ACHN (cell line): ENCODE results near the gene KDF1.
A peak's percentile ranks its signal among the peaks of the same experiment; 100 is the strongest.
"Not testable (repeated sequence)": the region's sequence is repeated elsewhere in the genome, so short reads cannot be mapped to it uniquely, and the experiment has no call there.

Source experiments
- DNase-seq: peaks from one replicate; pipeline ENCODE4 v3.0.0-alpha.2; 2015
- in situ Hi-C: cut with HindIII; loops from 2 replicates; pipeline ENCODE4 v1.10.0; 2017; ENCODE audit warnings: low sequenced_read_pairs, low pct_ligation_motif_present, low pct_unique_long_range_greater_than_20kb

Gene KDF1

GRCh38 chr1:26996024-26996423, 35.8 kb upstream of the KDF1 start:
- in situ Hi-C loops = no loop called here
- DNase-seq = no peak

DNA sequence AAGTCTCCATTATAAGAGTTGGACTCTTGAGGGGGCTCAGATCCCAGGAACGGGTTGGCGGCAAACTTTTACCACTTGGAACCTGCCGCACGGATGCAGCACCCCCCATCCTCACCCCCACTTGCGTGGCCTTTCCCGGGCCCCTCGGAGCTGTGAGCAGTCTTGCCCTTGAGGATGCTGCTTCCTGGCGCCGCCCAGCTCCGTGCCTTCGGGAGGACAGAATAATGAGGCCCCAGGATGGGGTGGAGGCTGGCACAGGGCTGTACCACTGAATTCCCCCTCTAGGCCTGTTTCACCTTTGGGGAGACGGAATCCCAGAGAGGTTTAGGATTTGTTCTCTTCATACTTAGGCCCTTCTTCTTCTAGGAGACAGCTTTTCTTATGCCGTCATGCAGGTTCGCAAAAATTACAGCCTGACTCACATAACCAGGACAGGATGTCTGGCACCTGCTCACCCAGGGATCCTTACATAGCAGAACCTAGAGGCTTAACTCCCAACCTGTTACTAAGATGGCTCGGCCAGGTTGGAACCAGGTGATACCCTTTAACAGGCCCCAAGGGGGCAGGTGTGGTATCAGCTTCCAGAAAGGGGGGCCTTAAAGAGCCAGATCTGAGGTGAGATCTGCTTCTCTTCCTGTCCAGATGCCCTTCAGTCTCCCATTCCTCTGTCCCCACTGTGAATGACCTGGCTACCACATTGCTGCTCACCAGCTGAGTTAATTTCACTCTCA, 34.7 kb upstream of the KDF1 start:
- in situ Hi-C loops = no loop called here
- no peak for DNase-seq

DNA sequence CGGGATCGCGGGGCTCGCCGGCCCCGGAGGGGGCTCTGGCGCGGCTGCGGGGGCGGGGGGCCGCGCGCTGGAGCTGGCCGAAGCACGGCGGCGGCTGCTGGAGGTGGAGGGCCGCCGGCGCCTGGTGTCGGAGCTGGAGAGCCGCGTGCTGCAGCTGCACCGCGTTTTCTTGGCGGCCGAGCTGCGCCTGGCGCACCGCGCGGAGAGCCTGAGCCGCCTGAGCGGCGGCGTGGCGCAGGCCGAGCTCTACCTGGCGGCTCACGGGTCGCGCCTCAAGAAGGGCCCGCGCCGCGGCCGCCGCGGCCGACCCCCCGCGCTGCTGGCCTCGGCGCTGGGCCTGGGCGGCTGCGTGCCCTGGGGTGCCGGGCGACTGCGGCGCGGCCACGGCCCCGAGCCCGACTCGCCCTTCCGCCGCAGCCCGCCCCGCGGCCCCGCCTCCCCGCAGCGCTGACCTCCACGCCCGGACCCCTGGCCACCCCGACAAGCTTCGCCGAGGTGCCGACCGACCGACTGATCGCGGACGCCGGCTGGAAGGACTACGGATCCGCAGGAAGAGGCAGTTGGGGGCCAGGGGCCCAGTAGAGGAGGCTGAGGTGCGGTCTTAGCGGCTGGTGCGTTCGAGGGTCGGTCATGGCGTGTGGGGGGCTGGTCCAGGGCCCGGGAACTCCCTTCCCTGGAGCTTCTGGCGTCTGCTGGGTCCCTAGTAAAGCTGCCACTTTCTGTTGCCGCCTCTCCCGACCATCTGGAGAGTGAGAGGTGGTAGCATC, 33.9 kb upstream of the KDF1 start:
- in situ Hi-C loops = no loop called here
- DNase-seq = no peak

GRCh38 chr1:26993237-26994019, 33.2 kb upstream of the KDF1 start, which contains the start of gene TRNP1:
Gene TRNP1, plus strand, starts transcription at chr1:26993692. Its CDS starts 95 bp downstream, at chr1:26993787.
- peak; percentile 79 for DNase-seq
- in situ Hi-C loops = no loop called here

DNA sequence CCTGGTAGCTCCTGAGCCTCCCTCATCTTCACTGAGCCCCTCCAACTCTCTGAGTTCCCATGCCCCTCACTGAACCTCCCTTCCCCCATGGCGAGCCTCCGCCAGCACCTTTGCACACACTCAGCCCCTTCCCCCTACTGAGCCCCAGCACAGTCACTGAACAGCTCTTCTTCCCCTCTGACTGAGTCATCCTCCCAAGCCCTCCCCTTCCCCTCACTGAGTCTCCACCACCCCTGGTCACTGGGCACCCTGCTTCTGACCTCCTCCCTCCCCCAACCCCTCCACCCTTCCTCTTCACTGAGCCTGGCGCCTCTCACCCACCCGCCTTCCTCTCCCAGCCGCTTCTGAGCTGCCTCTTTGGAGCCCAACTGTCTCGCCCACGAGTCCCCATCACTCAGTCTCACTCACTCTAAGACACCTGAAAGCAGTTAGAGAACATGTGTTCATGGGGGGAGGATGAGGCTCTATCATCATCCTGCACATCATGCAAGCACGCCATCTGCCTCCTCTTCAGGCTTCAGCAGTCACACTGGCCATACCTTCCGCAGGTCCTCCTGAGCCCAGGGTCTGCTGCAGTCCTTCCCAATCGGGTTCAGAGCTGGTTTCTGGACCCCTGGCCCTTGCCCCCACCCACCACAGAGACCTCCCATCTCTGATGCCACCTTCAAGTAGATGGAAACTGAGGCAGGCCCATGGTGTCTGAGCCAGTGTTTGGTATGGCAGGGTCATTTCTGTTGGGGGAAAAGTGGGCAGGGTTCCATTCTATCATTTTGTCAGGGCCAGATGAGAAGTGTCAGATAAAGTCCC, 31.2 kb upstream of the KDF1 start:
- peak; percentile 86 for DNase-seq
- in situ Hi-C loops = no loop called here

GRCh38 chr1:26989403-26990109, 29.3 kb upstream of the KDF1 start:
- in situ Hi-C loops, DNase-seq: not testable (repeated sequence)

GRCh38 chr1:26986658-26987057, 26.4 kb upstream of the KDF1 start:
- DNase-seq = no peak
- in situ Hi-C loops = no loop called here

DNA sequence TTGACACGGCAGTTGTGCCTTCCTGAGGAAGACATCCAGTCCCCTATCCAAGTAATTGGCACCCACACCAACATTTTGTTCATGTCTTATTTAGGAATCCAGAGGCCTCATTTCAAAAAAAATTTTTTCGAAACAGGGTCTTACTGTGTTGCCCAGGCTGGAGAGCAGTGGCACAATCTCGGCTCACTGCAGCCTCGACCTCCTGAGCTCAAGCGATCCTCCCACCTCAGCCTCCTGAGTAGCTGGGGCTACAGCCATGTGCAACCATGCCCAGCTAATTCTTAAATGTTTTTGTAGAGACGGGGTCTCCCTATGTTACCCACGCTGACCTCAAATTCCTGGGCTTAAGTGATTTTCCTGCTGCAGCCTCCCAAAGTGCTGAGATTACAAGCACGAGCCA, 24.0 kb upstream of the KDF1 start:
- in situ Hi-C loops = no loop called here
- no peak for DNase-seq

DNA sequence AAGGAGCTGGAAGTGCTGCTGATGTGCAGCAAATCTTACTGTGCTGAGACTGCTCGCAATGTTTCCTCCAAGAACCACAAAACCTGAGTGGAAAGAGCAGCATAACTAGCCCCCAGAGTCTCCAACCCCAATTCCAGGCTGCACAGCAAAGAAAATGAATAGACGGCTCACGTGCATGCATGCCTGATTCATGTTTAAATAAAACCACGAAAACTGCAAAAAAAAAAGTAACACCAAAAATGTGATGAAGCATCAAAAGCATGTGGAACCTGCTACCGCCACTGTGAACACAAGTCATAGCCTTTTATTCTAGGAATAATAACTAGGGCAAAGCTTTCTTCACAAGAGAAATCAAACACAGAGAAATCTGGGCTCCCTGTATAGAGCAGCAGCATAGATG, 23.6 kb upstream of the KDF1 start:
- in situ Hi-C loops = no loop called here
- no peak for DNase-seq

DNA sequence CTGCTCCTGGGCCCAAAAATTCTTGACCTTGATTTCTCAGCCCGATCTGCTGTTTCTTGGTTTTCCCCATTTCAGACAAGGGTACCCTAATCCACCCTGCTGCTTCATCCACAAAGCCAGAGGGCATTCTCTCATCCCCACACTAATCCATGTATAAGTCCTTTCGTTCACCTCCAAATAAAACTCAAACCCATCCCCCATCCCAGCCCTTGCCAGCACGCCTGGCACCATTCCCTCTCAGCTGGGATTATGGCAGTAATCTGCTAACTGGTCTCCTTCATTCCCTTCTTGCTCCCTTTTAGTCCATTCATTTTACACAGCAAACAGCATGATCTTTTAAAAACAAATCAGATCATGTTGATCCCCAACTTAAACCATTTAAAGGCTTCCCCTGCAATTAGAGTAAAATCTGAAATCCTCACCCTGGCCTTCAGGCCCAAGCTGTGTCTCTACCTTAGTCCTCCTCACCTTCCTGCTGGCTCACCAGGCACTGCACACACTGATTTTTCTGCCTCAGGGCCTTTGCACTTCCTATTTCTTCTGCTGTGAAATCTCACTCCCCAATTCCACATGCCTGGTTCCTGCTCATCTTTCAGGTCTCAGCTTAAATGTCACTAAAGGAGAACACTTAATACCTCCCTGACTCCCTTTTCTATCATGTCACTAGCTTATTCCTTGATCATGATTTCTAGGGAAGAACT, 21.0 kb upstream of the KDF1 start:
- in situ Hi-C loops = no loop called here
- DNase-seq = no peak

GRCh38 chr1:26978901-26979300, 18.6 kb upstream of the KDF1 start:
- in situ Hi-C loops = no loop called here

DNA sequence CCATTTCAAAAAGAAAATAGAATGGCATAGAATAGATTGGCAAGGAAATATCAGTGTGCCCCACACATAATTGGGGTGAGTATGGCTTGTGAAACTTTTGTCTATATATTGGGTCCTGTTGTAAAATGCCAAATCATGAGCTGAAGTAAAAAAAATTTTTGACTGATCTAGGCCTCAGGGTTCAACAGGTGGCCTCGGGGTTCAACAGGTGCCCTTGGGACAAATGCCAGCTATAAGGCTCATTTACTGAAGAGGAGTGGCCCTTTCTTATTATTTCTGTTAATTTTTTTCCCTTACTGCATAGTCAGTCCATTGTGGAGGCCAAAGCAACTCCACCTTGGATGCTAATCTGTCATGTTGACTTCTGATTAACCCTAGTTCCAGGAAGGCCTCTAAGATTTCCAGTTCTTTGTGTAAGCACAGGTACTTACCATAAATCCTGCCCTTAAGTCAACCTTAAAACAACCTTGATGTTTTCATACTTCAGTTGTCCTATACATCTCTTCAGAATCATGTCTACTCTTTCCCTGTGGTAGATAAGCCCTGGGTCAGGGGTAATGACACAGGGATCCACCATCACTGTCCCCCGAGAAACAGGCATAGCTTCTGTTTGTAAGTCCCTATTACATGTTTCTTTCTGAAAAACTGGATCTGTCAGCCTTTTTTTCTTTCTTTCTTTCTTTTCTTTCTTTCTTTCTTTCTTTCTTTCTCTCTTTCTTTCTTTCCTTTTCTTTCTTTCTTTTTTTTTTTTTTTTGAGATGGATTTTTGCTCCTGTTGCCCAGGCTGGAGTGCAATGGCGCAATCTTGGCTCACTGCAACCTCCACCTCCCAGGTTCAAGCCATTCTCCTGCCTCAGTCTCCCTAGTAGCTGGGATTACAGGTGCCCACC, 16.6 kb upstream of the KDF1 start:
- no peak for DNase-seq
- in situ Hi-C loops = no loop called here

More at GRCh38 chr1:26978901-26979300, 18.6 kb upstream of the KDF1 start:
- DNase-seq = no peak

DNA sequence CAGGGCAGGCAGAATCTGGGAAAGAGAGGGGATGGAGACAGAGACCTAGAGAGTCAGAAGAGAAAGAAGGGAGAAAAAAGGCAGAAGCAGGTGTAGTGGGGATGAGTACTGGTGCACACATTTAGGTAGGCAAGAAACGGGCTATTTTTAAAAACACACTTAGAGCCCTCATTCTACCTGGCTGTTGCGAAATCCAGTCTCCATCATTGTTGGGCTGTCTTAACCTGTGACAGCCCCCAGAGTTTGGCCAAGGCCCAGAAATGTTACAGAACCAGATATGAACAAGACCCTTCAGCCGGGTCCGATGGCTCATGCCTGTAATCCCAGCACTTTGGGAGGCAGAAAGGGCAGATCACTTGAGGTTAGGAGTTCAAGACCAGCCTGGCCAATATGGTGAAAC, 12.6 kb upstream of the KDF1 start:
- in situ Hi-C loops = no loop called here
- DNase-seq = no peak

DNA sequence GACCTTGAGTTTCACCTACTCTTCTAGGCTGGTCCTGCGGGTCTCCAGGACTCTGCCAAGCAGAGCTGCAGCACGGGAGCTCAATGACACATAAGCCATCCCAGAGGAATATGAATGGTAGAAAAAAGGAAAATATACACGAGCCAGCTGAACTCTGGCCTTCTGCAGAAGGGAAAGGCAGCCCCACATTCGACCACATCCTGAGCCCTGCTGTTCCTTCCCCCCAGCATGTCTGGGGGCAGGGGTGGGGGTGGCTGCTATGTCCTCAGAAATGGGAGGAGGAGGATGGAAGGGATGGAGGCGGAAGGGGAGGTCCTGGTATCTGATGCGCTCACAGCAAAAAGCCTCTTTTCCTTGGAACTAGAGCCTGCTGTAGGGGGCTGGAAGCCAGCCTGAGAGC, 12.1 kb upstream of the KDF1 start:
- in situ Hi-C loops = no loop called here
- DNase-seq = no peak

GRCh38 chr1:26971590-26971989, 11.3 kb upstream of the KDF1 start:
- DNase-seq = no peak
- in situ Hi-C loops = no loop called here

- in situ Hi-C loops = no loop called here
- no peak for DNase-seq
Measured at GRCh38 chr1:26970810-26971209, 10.5 kb upstream of the KDF1 start.

DNA sequence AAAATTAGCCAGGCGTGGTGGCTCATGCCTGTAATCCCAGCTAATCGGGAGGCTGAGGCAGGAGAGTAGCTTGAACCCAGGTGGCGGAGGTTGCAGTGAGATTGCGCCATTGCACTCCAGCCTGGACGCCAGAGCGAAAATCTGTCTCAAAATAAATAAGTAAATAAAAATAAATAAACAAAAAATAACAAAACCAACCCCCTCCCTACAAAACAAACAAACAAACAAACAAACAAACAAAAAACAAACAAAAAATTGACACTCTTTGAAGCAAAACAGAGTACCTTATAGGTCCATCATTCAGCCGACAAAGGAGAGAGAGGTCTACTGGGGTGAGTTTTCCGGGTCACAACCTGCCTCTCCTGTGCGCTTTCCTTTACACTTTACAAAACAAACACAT, 5.4 kb upstream of the KDF1 start:
- DNase-seq = no peak
- in situ Hi-C loops = no loop called here
